Prostate gland (tissue), 2 donors: Measurements from ENCODE around the gene PRMT5. TPM values are rescaled to one million over a fixed set of nuclear protein-coding genes. Genes with fewer than 3 reads are reported as not detected.

Source experiments
- DNase-seq: peaks from one replicate; pipeline ENCODE4 v3.0.0-alpha.2; 2019; ENCODE audit warnings: low spot score
- H3K27ac ChIP-seq, 2 donors: fragments of 200-600 bp; sonication (generic); 2 replicates each; pipeline ENCODE4 v1.5.1; 2017 to 2019
- H3K27me3 ChIP-seq: fragments of 200-600 bp; sonication (generic); replicated peaks from 2 replicates; pipeline ENCODE4 v1.5.1; 2019; ENCODE audit not compliant: insufficient read depth
- H3K36me3 ChIP-seq, 2 donors: fragments of 200-600 bp; sonication (generic); 1 replicate in 1 of 2; 2 replicates in 1 of 2; pipeline versions ENCODE4 v1.5.1 to v1.8.1; 2017 to 2019
- H3K4me1 ChIP-seq: fragments of 200-600 bp; sonication (generic); replicated peaks from 2 replicates; pipeline ENCODE4 v1.5.1; 2019
- H3K4me3 ChIP-seq, 2 donors: fragments of 200-600 bp; sonication (generic); 2 replicates each; pipeline ENCODE4 v1.5.1; 2017 to 2019
- H3K9me3 ChIP-seq: fragments of 200-600 bp; sonication (generic); 2 replicates; pipeline ENCODE4 v1.5.1; 2017
- POLR2A ChIP-seq: fragments of 450-650 bp; IDR thresholded peaks from one replicate; pipeline ENCODE4 v1.6.1; 2016; ENCODE audit warnings: antibody characterized with exemption, mild to moderate bottlenecking
- POLR2AphosphoS5 ChIP-seq: sonication (generic); formaldehyde crosslinking; IDR thresholded peaks from one replicate; pipeline ENCODE4 v1.6.1; 2017; ENCODE audit warnings: antibody characterized with exemption
- WGBS: methylation state at CpG from one replicate; pipeline ENCODE4 v1.1.5; 2018; 5-methylcytosine and 5-hydroxymethylcytosine counted together
- intact Hi-C: fragments of 100-400 bp; cut with DNase I; formaldehyde crosslinking; loops from one replicate; pipeline ENCODE4 v1.14.2; 2022
- total RNA-seq, 2 donors: library from RNA; depleted of rRNA; stranded (reverse); fragments of >200 nt; gene quantifications; one replicate each; pipeline ENCODE4 v1.1.0, GENCODE V29; 2016
- TF ChIP-seq, protein P1 (sequence below), 4 experiments: fragments of 200-600 bp in 2 of 4; fragments of 450-650 bp in 2 of 4; sonication (generic) in 2 of 4; IDR thresholded peaks; 1 replicate in 3 of 4; 2 replicates in 1 of 4; pipeline ENCODE4 v1.5.1; 2016 to 2019; ENCODE audit warnings: antibody characterized with exemption in 4 of 4, mild to moderate bottlenecking in 2 of 4, moderate library complexity in 2 of 4

Gene PRMT5
- total RNA-seq, 2 donors from 2014 or later = 65.0 to 71.0 TPM

DNA sequence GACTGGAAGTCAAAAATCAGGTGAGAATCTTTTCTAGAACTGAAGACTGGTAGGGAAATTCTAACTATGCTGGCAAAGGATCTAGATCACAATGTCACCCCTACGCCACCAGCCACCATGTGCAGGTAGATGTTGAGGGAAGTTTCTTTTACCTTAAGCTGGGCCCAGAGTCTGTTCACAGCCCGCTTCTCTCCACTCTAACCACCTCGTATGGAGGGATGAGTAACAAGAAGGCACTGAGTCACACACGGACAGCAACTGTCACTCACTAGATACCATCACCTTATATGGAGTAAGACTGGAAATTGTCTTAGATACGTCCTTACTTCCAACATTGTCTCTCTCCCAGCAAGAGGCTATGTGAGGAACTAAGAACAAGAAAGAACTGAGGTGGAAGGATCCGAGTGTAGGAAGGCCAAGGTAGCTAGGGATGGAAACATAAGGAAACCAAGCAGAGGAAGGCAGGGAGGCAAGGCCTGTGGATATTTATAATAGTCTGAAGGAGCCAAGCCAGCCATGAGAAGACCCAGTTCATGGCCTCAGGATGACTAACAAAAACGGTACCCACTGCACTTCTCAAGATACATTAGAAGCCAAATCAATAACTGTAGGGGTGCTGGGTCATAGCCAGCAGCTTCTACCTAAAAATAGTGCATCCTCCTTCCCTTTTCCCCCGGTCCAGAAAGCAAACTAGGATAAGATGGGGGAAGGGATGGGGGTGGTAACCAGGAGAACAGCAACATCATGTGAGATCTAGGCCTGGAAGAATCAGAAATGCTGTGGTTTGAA lies 30.7 kb downstream of the PRMT5 start:
- DNase-seq = no peak
- intact Hi-C loops = no loop called here
- peaks cover 6% of the 10 kb centered on the region for H3K4me1 ChIP-seq
- H3K36me3 ChIP-seq = peaks cover 14 to 18% of the 10 kb centered on the region in 2 donors
- no peaks in the 10 kb centered on the region for H3K27me3 ChIP-seq
- WGBS = 60% methylated on average over 8 of the region's 8 CpGs
- no peak overlapping the region for H3K27ac ChIP-seq
- no peaks in the 10 kb centered on the region for H3K9me3 ChIP-seq
- no peak overlapping the region for H3K4me3 ChIP-seq
- TF ChIP-seq, protein P1, sequence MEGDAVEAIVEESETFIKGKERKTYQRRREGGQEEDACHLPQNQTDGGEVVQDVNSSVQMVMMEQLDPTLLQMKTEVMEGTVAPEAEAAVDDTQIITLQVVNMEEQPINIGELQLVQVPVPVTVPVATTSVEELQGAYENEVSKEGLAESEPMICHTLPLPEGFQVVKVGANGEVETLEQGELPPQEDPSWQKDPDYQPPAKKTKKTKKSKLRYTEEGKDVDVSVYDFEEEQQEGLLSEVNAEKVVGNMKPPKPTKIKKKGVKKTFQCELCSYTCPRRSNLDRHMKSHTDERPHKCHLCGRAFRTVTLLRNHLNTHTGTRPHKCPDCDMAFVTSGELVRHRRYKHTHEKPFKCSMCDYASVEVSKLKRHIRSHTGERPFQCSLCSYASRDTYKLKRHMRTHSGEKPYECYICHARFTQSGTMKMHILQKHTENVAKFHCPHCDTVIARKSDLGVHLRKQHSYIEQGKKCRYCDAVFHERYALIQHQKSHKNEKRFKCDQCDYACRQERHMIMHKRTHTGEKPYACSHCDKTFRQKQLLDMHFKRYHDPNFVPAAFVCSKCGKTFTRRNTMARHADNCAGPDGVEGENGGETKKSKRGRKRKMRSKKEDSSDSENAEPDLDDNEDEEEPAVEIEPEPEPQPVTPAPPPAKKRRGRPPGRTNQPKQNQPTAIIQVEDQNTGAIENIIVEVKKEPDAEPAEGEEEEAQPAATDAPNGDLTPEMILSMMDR (IDR thresholded peaks at IDR 0.05) = no peak

DNA sequence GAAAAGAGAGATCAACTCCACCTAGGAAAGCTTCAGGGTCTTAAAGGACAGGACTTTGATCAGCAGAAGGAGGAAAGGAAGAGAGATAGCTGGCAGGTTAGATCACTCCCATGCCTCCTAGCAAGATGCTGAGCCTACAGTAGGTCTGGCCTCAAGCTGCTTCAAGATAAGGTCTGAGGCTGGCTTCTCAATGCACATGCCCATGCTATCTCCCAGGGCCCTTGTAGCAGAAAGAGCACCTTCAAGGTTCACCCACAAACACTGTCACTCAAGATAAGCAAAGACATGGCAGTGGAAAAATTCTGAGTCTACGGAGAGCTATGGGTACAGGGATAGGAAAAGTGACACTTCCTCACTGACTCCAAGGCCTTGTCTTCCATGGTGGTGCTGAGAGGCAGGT lies 31.8 kb downstream of the PRMT5 start:
- intact Hi-C loops = no loop called here
- 94% methylated on average over 1 of the region's 1 CpG for WGBS
- Histone ChIP-seq H3K4me3 (no peak overlapping the region), H3K36me3 (peaks cover 13 to 14% of the 10 kb centered on the region in 2 donors), H3K27ac (no peak overlapping the region), H3K27me3 (no peaks in the 10 kb centered on the region), H3K9me3 (no peaks in the 10 kb centered on the region), H3K4me1 (no peaks in the 10 kb centered on the region)
- no peak for DNase-seq
- TF ChIP-seq, protein P1 (IDR thresholded peaks at IDR 0.05) = no peak
- TF ChIP-seq POLR2A (no peak), POLR2AphosphoS5 (no peak)

DNA sequence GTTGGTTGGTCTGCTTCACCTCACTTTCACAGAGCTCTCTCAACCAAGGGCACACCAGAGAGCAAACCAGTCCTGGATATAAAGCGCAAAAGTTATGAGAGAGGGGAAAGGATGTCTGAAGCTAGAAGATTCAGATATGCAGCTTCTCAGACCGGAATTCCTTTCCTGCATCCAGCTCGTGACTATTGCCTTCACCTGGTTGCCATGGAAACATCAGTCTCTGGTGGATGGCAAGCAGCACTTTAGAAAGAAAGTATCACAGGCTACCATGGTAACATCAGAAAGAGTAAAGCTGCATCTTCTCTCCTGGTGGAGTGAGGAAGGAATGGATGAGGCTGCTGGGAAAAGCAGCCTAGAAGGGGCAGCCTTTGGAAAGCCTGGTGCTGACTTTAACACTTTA lies 32.4 kb downstream of the PRMT5 start:
- H3K36me3 ChIP-seq = peaks cover 10% of the 10 kb centered on the region in 2 donors
- H3K27me3 ChIP-seq = no peaks in the 10 kb centered on the region
- TF ChIP-seq, protein P1 (IDR thresholded peaks at IDR 0.05) = no peak
- TF ChIP-seq POLR2AphosphoS5 = no peak
- no peak for TF ChIP-seq POLR2A
- WGBS = 73% methylated on average over 3 of the region's 3 CpGs
- no peak overlapping the region for H3K4me3 ChIP-seq
- no peaks in the 10 kb centered on the region for H3K9me3 ChIP-seq
- no peak overlapping the region for H3K27ac ChIP-seq
- intact Hi-C loops = no loop called here
- H3K4me1 ChIP-seq = no peaks in the 10 kb centered on the region
- no peak for DNase-seq

DNA sequence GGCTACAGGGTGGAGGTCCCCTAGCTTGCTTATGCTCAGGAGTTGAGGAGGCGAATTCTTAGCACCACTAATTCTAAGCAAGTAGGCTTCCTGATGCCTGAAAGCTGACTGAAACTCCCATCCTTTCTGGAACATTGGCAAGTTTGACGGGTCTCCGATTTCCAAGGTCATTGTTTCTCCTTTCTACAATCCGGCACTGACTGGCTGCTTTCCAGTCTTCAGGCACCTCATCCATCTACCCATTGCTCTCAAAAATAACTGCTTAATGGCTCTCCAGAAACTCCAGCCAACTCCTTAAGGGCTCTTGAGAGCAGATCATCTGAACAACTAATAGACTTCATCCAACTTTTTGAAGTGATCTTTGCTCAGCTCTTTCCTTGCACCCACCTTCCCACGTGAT lies 32.8 kb downstream of the PRMT5 start:
- H3K4me3 ChIP-seq = no peak overlapping the region
- no peaks in the 10 kb centered on the region for H3K27me3 ChIP-seq
- DNase-seq = no peak
- no peaks in the 10 kb centered on the region for H3K9me3 ChIP-seq
- H3K4me1 ChIP-seq = no peaks in the 10 kb centered on the region
- TF ChIP-seq, protein P1 (IDR thresholded peaks at IDR 0.05) = no peak
- TF ChIP-seq POLR2A = no peak
- TF ChIP-seq POLR2AphosphoS5 = no peak
- intact Hi-C loops = no loop called here
- peaks cover 6% of the 10 kb centered on the region in 2 donors for H3K36me3 ChIP-seq
- no peak overlapping the region for H3K27ac ChIP-seq
- WGBS = 51% methylated on average over 5 of the region's 5 CpGs

DNA sequence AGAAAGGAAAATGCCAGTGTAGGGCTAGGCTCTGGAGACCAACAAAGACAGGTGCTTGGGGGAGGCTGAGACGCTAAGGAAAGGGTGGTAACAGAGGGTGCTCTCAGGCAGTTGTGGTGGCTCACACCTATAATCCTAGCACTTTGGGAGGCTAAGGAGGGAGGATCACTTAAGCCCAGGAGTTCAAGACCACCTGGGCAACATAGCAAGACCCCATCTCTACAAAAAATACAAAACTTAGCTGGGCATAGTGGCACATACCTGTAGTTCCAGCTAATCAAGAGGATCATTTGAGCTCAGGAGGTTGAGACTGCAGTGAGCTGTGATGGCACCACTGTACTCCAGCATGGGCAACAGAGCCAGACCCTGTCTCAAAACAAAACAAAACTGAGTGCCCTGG lies 33.8 kb downstream of the PRMT5 start:
- Histone ChIP-seq H3K4me1 (no peaks in the 10 kb centered on the region), H3K9me3 (no peaks in the 10 kb centered on the region), H3K36me3 (no peaks in the 10 kb centered on the region), H3K27me3 (no peaks in the 10 kb centered on the region), H3K4me3 (no peak overlapping the region), H3K27ac (no peak overlapping the region)
- no peak for DNase-seq
- 100% methylated on average over 1 of the region's 1 CpG for WGBS
- TF ChIP-seq, protein P1 (IDR thresholded peaks at IDR 0.05) = no peak
- TF ChIP-seq POLR2A (no peak), POLR2AphosphoS5 (no peak)
- intact Hi-C loops = no loop called here
